NCI-H2029 (cell line): Measurements from ENCODE around the gene MAGEA2B.
A peak's percentile ranks its signal among the peaks of the same experiment; 100 is the strongest.
"Not testable (repeated sequence)": the region's sequence is repeated elsewhere in the genome, so short reads cannot be mapped to it uniquely, and the experiment has no call there.

ENCODE experiments used
- DNase-seq: peaks from one replicate; lab custom pipeline; 2025; lab: John Stamatoyannopoulos, UW

Gene MAGEA2B, protein sequence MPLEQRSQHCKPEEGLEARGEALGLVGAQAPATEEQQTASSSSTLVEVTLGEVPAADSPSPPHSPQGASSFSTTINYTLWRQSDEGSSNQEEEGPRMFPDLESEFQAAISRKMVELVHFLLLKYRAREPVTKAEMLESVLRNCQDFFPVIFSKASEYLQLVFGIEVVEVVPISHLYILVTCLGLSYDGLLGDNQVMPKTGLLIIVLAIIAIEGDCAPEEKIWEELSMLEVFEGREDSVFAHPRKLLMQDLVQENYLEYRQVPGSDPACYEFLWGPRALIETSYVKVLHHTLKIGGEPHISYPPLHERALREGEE

DNA sequence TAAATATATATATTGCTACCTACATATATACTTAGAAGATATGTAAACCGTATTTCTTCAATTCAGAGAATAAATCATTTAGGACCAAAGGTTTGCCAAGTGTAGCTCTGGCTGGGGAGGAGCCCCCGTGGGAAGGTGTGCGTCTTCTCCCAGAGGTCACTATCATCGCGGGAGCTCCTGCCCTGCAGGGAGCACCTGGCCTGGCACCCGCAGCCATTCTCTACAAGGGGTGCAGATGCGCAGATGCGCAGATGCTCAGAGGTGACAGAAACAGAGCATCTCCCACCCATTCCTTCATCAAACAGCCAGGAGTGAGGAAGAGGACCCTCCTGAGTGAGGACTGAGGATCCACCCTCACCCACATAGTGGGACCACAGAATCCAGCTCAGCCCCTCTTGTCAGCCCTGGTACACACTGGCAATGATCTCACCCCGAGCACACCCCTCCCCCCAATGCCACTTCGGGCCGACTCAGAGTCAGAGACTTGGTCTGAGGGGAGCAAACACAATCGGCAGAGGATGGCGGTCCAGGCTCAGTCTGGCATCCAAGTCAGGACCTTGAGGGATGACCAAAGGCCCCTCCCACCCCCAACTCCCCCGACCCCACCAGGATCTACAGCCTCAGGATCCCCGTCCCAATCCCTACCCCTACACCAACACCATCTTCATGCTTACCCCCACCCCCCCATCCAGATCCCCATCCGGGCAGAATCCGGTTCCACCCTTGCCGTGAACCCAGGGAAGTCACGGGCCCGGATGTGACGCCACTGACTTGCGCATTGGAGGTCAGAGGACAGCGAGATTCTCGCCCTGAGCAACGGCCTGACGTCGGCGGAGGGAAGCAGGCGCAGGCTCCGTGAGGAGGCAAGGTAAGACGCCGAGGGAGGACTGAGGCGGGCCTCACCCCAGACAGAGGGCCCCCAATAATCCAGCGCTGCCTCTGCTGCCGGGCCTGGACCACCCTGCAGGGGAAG, at the start of gene MAGEA2B:
TSS of gene MAGEA2B (plus strand) at position 814 of the 973 bp plus-strand sequence. CDS start 2,479 bp downstream, outside the sequence.
- DNase-seq: not testable (repeated sequence)

DNA sequence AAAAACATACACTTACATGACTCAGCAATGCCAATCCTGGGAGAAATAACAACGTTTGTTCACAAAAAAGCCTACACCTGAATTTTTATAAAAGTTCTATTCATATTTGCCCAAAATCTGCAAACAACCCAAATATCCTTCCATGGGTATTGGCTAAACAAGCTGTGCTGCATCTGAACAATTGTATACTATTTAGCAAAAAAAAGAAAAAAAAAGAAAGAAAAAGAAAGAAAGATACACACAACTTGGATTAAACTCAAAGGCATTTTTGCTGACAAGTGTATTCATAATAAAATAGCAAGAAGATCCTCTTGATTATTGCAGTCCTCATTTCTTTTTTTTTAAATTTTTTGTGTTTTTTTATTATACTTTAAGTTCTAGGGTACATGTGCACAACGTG, 40.3 kb upstream of the MAGEA2B start:
- no peak for DNase-seq

DNA sequence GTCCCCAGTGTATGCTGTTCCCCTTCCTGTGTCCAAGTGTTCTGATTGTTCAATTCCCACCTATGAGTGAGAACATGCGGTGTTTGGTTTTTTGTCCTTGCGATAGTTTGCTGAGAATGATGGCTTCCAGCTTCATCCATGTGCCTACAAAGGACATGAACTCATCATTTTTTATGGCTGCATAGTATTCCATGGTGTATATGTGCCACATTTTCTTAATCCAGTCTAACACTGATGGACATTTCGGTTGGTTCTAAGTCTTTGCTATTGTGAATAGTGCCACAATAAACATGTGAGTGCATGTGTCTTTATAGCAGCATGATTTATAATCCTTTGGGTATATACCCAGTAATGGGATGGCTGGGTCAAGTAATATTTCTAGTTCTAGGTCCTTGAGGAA, 39.8 kb upstream of the MAGEA2B start:
- not testable (repeated sequence) for DNase-seq

DNA sequence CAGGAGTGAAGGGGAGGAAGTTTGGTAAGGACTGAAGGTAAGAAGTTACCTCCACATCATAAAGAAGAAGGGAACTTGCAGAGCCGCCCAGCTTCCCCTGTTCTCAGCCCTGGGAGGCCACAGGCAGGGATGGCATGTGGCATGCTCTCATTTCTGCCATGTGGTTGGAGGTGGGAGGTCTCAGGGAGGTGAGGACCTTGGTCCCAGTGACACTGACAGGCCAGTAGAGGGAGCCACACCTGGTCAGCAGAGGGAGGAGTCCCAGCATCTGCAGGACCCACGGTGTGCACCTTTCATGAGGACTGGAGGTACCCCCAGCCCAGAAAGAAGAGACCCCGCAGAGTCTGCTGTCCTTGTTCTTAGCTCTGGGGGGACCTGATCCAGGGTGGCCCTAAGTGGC, 33.4 kb upstream of the MAGEA2B start:
- DNase-seq: not testable (repeated sequence)

DNA sequence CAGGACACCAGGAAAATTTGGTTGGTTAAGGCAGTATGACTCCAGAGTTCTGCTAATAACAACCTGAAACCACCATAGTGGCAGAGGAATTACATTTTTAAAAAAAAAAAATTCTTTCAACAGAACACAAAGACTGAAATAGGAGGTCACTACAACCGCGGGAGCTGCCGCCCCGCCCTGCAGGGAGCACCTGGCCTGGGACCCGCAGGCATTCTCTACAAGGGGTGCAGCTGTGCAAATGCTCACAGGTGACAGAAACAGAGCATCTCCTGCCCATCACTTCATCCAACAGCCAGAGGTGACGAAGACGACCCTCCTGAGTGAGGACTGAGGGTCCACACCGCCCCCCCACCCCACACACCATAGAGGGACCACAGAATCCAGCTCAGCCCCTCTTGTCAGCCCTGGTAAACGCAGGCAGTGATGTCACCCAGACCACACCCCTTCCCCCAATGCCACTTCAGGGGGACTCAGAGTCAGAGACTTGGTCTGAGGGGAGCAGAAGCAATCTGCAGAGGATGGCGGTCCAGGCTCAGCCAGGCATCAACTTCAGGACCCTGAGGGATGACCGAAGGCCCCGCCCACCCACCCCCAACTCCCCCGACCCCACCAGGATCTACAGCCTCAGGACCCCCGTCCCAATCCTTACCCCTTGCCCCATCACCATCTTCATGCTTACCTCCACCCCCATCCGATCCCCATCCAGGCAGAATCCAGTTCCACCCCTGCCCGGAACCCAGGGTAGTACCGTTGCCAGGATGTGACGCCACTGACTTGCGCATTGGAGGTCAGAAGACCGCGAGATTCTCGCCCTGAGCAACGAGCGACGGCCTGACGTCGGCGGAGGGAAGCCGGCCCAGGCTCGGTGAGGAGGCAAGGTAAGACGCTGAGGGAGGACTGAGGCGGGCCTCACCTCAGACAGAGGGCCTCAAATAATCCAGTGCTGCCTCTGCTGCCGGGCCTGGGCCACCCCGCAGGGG, 16.2 kb upstream of the MAGEA2B start, which contains the start of gene MAGEA3:
TSS of gene MAGEA3 (plus strand) at position 843 of the 980 bp plus-strand sequence. CDS start 2,039 bp downstream, outside the sequence.
- DNase-seq: not testable (repeated sequence)

DNA sequence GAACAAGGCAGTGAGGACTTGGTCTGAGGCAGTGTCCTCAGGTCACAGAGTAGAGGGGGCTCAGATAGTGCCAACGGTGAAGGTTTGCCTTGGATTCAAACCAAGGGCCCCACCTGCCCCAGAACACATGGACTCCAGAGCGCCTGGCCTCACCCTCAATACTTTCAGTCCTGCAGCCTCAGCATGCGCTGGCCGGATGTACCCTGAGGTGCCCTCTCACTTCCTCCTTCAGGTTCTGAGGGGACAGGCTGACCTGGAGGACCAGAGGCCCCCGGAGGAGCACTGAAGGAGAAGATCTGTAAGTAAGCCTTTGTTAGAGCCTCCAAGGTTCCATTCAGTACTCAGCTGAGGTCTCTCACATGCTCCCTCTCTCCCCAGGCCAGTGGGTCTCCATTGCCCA, 14.0 kb upstream of the MAGEA2B start:
- not testable (repeated sequence) for DNase-seq

DNA sequence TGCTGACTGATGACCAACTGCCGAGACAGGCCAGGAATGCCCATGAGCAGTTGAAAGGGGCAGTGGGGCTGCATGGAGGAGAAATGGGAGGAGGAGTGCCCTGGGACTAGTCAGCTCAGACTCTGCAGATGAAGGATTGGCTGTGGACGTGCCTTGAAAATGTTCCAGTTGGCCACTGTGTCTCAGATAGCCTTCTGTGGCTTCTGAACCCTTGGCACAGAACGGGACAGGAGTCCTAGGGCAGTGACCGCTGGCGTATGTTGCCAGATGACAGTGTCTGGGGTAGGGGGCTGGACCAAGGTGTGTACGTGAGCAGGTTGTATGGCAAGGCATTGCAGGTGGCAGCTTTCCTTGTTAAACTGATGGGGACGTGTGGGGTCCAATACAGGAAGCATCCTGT, 7.9 kb upstream of the MAGEA2B start:
- not testable (repeated sequence) for DNase-seq

DNA sequence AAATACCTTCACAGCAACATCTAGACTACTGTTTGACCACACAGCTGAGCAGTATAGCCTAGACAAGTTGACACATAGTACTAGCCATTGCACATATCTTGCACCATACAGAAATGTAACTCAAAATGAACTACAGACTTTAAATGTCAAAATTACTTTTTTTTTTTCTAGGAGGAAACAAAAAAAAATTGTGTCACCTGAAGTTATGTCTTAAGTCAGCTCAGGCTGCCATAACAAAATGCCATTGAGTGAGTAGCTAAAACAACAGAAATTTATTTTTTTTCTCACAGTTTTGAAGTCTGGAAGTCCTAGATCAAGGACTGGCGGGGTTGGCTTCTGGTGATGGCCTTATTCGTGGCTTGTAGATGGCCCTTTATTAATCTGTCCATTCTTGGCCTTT, 5.3 kb upstream of the MAGEA2B start, which contains the start of gene CSAG2:
TSS of gene CSAG2 (minus strand) at position 101 of the 400 bp plus-strand sequence. CDS start 161 bp downstream, outside the sequence.
- not testable (repeated sequence) for DNase-seq

DNA sequence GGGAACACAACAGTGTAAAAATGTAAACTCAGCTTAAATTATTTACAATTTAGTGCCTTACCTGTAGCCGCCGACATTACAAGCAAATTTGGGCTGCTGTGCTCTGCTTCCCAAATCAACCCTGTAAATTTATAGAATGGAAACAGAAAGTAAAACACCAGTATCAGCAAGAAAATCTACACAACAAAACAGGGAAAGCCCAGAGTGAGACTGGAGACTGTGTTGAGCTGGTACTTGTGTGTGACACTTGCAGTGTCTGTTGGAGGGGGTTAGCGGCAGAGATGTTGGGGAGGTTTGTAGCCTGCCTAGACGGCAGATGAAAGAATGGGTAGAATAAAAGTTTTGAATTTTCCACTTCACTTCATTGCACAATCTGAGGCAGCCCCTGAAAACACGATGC, 1.2 kb upstream of the MAGEA2B start:
- not testable (repeated sequence) for DNase-seq

DNA sequence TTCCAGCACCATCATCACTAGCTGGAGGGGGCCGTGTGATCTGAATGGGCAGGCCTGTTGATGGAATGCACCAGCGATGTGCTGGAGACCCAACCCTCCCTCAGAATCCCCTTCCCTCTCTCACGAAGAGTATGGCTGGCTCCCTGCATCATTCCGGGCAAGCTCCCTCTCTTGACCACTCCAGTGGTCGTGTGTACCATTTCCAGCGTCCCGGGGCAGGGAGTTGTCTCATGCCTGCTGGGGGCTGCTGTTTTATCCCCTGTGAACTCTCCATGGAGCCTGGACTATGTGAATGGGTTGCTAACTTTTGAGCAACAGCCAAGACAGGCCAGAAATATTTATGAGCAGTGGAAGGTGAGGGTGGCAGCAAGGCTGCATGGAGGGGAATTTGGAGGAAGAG, 11.0 kb downstream of the MAGEA2B start:
- DNase-seq: no peak

DNA sequence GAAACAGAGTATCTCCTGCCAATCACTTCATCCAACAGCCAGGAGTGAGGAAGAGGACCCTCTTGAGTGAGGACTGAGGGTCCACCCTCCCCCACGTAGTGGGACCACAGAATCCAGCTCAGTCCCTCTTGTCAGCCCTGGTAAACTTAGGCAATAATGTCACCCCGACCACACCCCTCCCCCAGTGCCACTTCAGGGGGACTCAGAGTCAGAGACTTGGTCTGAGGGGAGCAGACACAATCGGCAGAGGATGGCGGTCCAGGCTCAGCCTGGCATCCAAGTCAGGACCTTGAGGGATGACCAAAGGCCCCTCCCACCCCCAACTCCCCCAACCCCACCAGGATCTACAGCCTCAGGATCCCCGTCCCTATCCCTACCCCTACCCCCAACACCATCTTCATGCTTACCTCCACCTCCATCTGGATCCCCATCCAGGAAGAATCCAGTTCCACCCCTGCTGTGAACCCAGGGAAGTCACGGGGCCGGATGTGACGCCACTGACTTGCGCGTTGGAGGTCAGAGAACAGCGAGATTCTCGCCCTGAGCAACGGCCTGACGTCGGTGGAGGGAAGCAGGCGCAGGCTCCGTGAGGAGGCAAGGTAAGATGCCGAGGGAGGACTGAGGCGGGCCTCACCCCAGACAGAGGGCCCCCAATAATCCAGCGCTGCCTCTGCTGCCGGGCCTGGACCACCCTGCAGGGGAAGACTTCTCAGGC, 19.0 kb downstream of the MAGEA2B start, which contains the start of the genes CSAG1 and MAGEA12:
TSS of gene CSAG1 (minus strand) at position 461 of the 715 bp plus-strand sequence. CDS start 1,261 bp downstream, outside the sequence.
TSS of gene MAGEA12 (plus strand) at position 497 of the 715 bp plus-strand sequence. CDS start 2,405 bp downstream, outside the sequence.
- DNase-seq: peak; percentile 73

DNA sequence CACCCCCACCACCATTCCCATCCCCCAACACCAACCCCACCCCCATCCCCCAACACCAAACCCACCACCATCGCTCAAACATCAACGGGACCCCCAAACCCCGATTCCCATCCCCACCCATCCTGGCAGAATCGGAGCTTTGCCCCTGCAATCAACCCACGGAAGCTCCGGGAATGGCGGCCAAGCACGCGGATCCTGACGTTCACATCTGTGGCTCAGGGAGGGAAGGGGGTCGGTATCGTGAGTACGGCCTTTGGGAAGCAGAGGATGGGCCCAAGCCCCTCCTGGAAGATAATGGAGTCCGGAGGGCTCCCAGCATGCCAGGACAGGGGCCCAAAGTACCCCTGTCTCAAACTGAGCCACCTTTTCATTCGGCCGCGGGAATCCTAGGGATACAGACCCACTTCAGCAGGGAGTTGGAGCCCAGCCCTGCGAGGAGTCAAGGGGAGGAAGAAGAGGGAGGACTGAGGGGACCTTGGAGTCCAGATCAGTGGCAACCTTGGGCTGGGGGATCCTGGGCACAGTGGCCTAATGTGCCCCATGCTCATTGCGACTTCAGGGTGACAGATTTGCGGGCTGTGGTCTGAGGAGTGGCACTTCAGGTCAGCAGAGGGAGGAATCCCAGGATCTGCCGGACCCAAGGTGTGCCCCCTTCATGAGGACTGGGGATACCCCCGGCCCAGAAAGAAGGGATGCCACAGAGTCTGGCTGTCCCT, 19.9 kb downstream of the MAGEA2B start:
- DNase-seq: not testable (repeated sequence)

DNA sequence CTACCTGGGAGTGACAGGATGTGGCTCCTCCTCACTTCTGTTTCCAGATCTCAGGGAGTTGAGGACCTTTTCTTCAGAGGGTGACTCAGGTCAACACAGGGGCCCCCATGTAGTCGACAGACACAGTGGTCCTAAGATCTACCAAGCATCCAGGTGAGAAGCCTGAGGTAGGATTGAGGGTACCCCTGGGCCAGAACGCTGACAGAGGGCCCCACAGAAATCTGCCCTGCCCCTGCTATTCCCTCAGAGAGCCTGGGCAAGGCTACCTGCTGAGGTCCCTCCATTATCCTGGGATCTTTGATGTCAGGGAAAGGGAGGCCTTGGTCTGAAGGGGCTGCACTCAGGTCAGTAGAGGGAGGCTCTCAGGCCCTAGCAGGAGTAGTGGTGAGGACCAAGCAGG, 20.7 kb downstream of the MAGEA2B start:
- no peak for DNase-seq

DNA sequence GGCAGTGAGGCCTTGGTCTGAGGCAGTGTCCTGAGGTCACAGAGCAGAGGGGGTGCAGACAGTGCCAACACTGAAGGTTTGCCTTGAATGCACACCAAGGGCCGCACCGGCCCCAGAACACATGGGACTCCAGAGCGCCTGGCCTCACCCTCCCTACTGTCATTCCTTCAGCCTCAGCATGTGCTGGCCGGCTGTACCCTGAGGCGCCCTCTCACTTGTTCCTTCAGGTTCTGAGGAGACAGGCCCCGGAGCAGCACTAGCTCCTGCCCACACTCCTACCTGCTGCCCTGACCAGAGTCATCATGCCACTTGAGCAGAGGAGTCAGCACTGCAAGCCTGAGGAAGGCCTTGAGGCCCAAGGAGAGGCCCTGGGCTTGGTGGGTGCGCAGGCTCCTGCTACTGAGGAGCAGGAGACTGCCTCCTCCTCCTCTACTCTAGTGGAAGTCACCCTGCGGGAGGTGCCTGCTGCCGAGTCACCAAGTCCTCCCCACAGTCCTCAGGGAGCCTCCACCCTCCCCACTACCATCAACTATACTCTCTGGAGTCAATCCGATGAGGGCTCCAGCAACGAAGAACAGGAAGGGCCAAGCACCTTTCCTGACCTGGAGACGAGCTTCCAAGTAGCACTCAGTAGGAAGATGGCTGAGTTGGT, 21.6 kb downstream of the MAGEA2B start:
- DNase-seq: no peak

DNA sequence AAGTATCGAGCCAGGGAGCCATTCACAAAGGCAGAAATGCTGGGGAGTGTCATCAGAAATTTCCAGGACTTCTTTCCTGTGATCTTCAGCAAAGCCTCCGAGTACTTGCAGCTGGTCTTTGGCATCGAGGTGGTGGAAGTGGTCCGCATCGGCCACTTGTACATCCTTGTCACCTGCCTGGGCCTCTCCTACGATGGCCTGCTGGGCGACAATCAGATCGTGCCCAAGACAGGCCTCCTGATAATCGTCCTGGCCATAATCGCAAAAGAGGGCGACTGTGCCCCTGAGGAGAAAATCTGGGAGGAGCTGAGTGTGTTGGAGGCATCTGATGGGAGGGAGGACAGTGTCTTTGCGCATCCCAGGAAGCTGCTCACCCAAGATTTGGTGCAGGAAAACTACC, 22.1 kb downstream of the MAGEA2B start:
- DNase-seq: not testable (repeated sequence)

DNA sequence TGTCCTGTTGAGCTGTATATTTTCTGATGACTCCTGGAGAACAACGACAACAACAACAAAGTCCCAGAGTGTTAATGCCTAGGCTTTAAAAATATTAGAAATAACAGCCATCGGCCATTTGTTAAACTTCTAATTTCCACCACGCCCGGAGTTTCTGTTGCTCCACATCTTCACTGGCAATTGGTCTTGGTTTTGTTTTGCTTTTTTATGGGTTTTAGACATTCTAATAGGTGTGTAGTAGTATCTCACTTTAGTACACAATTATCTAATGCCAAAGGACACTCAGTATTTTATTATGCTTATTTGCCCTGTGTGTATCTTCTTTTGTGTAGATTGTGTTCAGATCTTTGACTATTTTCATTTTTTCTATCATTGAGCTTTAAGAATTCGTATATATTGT, 24.1 kb downstream of the MAGEA2B start:
- DNase-seq: no peak

DNA sequence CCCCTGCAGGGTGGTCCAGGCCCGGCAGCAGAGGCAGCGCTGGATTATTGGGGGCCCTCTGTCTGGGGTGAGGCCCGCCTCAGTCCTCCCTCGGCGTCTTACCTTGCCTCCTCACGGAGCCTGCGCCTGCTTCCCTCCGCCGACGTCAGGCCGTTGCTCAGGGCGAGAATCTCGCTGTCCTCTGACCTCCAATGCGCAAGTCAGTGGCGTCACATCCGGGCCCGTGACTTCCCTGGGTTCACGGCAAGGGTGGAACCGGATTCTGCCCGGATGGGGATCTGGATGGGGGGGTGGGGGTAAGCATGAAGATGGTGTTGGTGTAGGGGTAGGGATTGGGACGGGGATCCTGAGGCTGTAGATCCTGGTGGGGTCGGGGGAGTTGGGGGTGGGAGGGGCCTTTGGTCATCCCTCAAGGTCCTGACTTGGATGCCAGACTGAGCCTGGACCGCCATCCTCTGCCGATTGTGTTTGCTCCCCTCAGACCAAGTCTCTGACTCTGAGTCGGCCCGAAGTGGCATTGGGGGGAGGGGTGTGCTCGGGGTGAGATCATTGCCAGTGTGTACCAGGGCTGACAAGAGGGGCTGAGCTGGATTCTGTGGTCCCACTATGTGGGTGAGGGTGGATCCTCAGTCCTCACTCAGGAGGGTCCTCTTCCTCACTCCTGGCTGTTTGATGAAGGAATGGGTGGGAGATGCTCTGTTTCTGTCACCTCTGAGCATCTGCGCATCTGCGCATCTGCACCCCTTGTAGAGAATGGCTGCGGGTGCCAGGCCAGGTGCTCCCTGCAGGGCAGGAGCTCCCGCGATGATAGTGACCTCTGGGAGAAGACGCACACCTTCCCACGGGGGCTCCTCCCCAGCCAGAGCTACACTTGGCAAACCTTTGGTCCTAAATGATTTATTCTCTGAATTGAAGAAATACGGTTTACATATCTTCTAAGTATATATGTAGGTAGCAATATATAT, 39.5 kb downstream of the MAGEA2B start, which contains the start of gene MAGEA2:
TSS of gene MAGEA2 (minus strand) at position 157 of the 965 bp plus-strand sequence. CDS start 2,479 bp downstream, outside the sequence.
- DNase-seq: not testable (repeated sequence)

DNA sequence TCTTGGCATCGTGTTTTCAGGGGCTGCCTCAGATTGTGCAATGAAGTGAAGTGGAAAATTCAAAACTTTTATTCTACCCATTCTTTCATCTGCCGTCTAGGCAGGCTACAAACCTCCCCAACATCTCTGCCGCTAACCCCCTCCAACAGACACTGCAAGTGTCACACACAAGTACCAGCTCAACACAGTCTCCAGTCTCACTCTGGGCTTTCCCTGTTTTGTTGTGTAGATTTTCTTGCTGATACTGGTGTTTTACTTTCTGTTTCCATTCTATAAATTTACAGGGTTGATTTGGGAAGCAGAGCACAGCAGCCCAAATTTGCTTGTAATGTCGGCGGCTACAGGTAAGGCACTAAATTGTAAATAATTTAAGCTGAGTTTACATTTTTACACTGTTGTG, 40.4 kb downstream of the MAGEA2B start:
- DNase-seq: not testable (repeated sequence)
